ENCODE results near the gene GTF3C5.

GTF3C5 gene

DNA sequence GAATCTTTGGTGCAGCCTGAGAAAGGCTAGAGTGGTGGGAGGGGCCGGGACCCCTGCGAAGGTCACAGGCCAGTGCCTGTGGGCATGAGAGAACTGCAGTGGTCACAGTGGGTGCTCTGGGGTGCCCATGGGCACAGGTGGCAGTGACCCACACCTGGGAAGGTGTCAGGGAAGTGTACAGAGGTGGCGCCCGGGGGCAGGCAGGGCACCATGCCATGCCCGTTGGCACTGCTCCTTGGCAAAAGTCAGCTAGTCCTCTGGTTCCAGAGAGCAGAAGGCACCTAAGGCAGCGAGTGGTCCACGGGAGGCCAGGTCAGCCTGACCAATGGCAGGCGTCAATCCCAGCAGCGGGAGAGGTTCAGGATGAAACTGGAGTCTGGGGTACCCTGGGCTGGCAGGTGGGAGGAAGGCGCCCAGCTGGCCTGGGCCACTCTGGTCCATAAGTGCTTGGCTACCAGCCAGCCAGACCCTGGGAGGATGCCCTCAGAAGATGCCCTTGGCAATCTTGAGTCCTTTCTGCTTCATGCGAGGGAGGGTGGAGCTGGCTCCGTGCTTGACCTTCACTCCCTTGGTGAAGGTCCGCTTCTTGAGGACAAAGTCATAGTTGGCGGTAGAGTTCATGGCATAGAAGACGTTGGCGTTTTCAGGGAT is 67.4 kb downstream of the GTF3C5 start:
- DNase-seq = no peak

DNA sequence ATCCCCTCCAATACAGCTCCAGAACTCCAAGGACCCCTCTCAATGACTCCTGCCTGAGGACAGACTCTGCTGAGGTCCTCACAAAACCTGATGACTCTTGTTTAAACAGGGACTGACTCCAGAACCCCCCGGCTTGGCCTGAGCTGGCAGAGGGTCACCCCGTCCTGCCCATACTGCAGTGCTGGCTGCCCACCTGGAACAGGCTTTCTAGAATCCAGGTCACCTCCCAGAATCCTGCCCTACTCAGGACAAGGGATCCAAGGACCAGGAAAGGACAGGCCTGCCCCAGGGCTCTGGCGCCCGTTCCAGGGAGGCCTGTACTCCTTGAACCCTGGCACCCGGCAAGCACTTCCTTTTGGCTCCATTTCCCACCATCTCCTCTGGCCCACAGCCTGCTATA is 68.1 kb downstream of the GTF3C5 start:
- no peak for DNase-seq

DNA sequence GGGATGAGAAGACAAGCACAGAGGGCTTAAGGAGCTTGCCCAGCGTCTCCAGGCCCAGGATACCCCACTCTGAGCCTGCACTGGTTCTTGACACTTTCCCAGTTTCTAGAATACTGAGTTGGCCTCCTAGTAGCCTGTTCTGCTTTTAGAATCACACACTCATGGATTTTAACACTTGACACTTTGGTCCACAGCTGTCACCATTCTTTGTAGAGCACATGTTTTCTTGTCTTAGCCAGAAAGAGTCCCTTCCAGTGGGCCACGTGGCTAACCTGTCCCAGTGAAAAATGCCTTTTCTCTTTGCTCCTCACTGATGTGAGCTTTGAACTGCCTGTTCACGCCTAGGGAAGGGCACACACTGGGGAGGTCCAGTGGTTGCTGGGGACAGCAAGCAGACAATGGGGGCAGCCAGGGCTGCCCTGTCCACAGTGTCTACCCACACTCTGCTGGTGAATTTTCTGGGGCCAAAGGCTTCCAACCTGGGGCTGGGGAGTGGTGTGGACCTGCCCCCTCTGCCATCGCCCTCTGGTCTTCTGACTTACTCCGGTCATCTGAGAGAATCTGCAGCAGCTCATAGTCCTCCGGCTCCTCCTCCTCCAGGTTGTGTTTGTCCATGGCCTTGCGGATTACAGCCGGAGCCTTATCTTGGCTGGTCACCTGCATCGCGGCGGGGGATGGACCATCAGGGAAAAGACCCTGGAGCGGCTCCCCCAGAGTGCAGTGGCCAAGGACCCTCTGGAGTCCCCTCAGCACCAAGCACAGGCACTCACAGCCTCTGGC is 69.1 kb downstream of the GTF3C5 start:
- DNase-seq = no peak

GRCh38 chr9:133100506-133101355 is 69.9 kb downstream of the GTF3C5 start:
- DNase-seq = no peak

GRCh38 chr9:133101356-133102189 is 70.8 kb downstream of the GTF3C5 start:
- no peak for DNase-seq

DNA sequence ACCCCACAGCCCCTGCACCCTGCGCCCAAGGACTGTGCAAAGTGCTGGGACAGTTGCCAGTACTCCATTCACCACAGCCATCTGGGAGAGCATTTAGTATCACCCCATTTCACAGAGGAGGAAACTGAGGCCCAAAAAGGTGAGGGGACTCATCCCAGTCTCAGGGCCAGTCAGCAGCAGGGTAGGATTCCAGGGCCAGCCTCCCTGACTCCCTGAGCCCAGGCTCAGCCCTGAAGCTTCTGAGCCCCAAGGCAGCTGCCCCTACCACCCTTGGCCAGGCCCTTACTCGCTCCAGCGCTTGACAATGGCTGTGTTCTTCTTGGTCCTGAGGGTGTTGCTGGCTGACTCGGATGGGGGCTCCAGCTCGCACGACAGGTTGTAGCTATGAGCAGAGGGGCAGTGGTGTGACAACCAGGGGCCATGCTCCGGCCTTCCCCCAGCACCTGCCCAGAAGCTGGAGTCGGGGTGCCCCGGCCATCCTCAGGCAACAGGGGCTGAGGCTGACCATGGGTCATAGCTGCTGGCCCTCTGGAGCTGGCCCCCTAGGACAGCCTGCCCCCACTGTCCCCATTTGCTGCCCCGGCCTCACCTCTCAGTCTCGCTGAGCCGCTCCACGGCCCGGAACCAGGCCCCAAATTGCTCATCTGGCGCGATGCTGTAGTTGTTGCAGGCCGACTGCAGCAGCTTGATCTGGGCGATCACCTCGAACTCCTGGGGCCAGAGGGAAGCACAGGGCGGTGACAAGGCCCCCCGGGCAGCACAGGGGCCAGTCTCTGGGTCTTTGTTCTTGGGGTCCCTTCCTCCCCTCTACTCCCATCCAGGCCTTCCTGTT is 71.6 kb downstream of the GTF3C5 start:
- no peak for DNase-seq

- no peak for DNase-seq
These were observed 72.6 kb downstream of the GTF3C5 start for GRCh38 chr9:133103183-133103986.

DNA sequence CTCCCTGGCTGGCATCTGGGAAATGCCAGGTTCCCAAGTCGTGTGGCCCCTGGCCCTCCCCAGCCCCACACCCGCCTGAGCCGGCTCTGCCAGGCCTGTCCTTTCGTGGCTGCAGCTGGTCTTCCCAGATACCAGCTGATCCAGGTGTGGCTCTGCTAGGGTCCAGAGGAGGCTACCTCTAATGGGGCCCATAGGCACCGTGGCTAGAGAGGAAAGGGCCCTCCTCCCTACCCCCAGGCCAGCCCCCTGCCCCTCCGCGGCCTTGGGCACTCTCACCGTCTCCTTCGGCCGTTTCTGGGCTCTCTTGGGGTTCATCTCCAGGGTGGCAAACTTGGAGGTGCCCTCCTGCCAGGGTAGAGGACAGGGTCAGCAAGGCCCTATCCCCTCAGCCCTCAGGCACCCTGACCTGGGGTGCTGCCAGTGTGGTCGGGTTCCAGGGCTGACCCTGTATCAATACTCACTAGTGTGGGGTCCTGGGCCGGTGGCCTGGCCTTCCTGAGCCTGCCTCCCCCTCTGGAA is 73.2 kb downstream of the GTF3C5 start:
- DNase-seq = no peak

DNA sequence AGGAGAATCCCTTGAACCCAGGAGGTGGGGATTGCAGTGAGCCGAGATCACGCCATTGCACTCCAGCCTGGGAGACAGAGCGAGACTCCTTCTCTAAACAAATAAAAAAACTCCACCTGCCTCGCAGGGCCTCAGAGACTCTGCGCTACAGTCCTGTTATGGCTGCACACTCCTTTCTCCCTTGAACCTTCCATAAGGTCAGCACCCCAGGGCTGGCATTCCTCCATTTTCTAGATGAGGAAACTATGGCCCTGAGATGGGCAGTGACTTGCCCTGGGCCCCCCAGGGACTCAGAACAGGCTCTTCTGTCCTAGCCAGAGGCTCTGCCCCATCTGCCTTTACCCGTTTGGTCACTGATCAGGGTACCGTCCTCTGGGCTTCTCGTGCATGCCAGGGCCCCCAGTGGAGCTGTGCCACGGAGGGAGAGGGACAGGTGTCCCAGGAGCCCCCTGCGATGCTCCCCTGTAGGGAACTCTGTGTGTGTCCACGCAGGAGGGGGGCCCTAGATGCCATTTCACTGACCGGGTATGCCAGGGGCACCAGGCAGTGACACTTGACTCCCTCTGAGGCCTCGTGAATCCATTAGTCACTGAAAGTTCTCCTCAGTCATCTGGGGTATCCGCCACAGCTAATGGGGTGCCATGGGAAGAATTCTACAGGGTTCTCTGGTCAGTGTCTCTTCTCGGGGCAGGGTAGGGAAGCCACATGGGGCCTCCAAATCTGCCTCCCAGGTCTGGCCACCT is 74.1 kb downstream of the GTF3C5 start:
- DNase-seq = no peak

GRCh38 chr9:133105461-133105770 is 74.6 kb downstream of the GTF3C5 start:
- no peak for DNase-seq

DNA sequence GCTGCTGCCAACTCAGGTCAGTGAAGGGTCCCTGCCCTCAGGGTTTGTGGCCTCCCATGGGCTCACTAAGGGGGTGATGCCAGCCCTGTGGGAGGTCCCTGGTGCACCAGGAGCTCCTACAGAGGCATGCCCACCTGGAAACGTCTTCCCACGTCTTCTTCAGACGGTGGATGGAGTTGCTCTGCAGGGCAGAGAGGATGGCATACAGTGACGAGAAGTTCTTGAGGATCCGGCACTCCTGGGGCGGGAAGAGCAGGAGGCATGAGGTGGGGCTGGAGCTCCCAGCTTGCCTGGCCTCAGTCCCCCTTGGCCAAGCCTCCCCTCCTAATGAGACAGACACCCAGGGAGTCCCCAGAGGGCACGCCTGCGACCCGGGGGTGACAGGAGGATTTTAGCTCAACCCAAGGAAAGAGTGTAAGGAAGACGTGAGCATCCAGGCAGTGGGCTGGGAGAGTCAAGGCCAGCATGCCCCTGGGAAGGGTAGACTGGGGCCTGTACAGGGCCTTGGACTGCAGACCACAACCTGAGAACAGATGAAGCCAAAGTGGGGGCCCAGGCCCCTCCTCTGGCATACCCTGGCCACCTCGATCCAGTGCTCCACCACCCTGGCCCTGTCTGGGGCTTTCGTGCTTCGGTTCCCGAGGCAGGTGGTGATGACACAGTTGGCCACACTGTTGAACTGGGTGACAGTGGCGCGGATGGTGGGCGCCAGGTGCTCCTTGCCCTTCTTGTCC is 75.9 kb downstream of the GTF3C5 start:
- DNase-seq = no peak

- DNase-seq = no peak
These were observed 76.5 kb downstream of the GTF3C5 start for GRCh38 chr9:133107245-133107722.
